ENCODE results near the gene SLC22A7.

Gene SLC22A7, protein sequence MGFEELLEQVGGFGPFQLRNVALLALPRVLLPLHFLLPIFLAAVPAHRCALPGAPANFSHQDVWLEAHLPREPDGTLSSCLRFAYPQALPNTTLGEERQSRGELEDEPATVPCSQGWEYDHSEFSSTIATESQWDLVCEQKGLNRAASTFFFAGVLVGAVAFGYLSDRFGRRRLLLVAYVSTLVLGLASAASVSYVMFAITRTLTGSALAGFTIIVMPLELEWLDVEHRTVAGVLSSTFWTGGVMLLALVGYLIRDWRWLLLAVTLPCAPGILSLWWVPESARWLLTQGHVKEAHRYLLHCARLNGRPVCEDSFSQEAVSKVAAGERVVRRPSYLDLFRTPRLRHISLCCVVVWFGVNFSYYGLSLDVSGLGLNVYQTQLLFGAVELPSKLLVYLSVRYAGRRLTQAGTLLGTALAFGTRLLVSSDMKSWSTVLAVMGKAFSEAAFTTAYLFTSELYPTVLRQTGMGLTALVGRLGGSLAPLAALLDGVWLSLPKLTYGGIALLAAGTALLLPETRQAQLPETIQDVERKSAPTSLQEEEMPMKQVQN

DNA sequence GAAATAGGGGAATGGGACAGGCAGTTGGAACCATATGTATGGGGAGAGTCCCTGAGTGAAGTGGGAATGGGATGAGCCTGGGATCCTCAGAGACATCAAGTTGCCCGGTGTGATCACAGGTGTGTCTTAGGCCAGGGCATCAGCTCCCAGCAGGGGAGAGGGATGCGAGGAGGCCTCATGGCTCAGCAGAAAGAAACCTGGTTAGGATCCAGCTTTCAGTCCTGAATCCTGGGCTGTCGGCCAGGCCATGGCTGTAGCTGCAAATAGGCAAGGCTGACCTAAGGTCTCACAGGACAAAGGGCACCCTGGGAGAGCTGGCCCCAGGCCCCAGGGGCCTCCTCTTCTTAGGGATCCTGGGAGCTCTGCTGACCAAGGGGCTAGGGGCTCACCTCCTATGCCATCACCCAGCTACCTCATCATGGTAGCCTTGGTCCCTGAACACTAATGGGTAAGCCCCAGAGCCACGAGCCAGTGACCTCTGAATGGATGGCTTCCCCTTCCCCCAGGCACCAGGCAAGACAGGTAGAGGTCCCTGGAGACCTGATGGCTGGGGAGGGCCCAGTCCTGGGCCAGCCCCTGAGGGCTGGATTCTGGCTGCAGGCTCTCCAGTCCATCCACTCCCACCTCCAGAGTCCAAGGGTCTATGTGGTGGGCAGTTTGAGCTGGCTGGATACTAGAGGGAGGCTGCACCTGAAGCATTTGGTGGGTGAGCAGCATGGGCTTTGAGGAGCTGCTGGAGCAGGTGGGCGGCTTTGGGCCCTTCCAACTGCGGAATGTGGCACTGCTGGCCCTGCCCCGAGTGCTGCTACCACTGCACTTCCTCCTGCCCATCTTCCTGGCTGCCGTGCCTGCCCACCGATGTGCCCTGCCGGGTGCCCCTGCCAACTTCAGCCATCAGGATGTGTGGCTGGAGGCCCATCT, at the start of gene SLC22A7:
TSS of gene SLC22A7 (plus strand) at position 617 of the 921 bp plus-strand sequence. CDS start at position 716, 99 bp downstream.
- no peak for DNase-seq

DNA sequence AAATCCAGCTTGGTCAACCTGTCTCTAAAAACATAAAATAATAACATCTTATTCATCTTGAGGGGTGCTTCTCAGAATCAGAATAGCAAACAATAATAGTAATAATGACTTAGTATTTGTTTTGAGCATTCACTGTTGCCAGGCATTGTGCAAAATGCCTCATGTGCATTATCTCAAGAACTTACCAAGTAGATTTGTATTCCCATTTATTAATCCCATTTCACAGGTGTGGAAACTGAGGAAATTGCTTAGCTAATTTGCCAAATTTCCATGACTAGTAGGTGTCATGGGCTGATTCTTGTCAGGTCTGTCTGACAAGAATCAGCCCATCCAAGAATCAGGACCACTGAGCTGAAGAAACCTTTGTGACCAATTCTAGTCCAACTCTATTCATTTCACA, 49.3 kb upstream of the SLC22A7 start:
- DNase-seq = no peak

DNA sequence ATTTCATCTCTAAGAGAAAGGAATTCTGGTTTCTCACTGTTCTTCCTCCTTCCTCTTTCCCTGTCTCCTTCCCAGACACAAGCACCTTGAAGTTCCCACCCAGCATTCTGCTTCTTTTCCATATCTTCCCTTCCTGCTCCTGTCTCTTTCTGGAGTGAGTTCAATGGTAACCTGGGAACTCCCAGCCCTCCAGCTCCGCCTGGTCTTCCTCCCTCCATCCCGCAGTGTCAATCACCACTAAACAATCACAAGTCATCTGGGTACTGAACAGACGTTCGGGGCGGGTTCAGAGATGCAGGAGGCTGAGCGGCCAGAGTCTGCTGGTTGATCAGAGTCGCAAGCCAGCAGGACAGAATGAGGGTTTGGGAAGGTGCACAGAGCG, 47.1 kb upstream of the SLC22A7 start:
- no peak for DNase-seq

DNA sequence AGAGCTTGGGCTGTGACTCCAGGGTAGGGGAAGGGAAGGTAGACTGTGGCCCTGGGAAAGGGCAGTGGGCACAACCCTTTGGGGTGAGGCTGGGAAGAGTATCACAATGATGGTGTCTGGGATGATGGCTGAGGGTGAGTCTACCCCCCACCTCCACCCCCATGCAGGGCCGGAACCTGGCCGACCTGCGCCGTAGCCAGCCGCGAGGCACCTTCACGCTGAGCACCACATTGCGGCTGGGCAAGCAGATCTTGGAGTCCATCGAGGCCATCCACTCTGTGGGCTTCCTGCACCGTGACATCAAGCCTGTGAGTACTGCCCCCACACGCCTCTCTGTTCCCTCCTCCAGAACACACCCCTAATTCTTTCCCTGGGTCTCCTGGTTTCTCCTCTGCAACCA, 44.7 kb upstream of the SLC22A7 start:
- DNase-seq = no peak

DNA sequence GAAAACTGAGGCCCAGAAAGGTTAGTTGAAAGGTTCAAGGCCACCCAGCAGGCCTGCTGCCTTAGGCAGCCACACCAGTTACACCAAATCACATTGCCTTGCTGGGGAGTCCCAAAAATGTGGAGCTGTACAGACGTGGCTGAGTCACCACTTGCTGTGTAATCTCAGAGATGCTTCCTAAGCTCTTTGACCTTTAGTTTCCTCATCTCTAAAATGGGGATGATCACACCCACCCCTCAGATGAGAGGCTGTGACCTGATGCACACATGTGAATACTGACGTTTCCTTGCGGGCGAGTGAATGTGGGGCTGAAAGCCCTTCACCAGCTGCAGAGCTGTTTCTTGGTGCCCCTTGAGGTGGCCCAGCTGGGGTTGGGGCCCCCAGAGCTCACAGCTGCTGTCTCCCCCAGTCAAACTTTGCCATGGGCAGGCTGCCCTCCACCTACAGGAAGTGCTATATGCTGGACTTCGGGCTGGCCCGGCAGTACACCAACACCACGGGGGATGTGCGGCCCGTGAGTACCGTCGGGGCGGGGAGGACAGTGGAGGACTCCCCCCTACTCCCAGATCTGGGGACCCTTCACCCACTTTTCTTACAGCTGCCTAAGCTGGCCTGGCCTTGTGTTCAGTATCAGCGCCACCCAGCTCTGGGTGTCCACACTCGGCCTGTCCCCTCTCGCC, 43.8 kb upstream of the SLC22A7 start:
- DNase-seq = peak; percentile 85

DNA sequence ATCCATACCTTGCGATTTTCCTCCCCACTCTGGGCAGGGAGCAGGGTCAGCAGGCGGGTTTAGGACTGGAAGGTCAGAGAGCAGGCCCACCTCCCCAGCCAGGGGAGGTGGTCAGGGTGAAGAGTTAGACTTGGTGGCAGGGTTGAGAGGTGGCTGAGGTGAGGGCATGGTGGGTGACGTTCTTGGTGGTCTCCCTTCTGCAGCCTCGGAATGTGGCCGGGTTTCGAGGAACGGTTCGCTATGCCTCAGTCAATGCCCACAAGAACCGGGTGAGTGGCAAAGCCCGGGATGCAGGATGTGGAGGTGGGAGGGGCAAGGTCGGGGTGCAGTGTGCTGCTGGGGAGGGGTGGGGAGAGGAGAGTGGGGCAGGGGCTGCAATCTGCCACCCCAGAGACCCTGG, 43.2 kb upstream of the SLC22A7 start:
- no peak for DNase-seq

DNA sequence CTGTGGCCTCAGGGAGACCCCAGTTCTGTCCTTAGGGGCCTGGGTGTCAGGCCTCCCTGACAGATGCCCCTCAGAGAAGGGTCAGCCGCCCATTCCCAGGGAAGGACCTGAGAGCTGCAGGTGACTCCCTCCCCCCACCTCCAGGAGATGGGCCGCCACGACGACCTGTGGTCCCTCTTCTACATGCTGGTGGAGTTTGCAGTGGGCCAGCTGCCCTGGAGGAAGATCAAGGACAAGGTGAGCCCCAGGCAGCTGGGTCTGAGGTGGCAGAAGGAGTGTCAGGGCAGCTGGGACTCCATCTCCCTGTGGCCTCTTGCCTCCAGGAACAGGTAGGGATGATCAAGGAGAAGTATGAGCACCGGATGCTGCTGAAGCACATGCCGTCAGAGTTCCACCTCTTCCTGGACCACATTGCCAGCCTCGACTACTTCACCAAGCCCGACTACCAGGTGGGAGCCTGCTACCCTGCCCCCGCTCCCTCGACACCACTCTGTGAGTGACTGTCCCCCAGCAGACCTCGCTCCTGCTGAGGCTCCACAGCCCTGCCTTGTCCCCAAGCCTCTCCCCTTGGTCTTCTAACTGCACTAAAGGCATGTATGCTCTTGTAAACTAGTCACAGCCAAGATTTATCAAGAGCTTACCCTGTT, 42.5 kb upstream of the SLC22A7 start:
- no peak for DNase-seq

DNA sequence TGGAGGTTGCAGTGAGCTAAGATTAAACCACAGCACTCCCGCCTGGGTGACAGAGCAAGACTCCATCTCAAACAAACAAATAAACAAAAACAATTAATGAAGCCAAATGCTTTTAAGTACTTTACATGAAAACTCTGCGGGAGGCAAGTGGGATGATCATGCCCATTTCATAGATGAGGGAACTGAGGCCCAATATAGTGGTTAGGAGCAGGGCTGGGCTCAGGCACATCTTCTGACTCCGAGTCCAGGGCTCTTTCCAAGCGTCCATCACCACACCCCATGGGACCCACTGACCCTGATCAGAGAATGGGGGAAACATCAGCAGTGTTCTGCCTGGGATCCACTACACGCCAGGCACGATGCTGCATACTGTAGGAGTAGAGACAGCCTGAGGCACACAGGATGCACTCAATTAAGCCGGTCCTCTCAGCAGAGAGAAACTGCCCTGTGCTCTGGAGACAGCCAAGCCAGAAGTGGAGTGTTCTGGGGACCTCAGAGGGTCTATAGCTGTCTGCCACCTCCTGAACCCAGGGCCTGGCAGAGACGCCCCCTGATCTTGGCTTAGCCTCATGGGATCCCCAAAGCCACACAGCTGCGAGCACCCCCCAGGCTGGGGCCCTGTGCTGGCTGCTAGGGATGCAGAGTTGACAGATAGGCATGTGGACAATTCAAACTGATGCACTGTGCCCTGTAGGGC, 41.2 kb upstream of the SLC22A7 start:
- DNase-seq = no peak

DNA sequence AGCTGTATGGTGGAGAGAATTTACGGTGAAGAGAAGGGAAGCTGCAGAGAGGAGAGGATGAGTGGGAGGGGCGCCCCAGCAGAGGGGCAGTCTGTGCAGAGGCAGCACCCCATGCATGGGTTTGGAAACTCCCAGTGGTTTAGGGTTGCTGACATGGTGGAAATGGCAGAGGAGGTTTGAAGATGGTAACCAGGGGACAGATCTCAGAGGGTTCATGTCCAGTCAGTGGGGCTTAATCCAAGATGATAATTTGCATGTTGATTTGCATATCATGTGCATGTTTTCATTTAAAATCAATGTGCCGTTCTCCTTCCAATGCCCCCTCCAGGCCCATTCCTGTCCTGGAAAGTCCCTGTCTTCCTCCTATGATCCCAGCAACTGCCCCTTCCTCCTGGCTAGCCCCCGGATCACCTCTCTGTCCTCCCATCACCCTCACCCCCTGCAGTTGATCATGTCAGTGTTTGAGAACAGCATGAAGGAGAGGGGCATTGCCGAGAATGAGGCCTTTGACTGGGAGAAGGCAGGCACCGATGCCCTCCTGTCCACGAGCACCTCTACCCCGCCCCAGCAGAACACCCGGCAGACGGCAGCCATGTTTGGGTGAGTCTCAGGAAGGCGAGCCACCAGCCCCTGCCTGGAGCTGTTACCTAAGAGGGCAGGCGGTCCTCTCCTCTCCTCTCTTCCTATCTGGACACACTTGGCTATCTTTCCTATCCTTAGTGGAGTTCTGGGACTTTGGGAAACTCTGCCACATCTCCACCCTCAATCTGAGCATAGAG, 40.5 kb upstream of the SLC22A7 start:
- peak; percentile 21 for DNase-seq

DNA sequence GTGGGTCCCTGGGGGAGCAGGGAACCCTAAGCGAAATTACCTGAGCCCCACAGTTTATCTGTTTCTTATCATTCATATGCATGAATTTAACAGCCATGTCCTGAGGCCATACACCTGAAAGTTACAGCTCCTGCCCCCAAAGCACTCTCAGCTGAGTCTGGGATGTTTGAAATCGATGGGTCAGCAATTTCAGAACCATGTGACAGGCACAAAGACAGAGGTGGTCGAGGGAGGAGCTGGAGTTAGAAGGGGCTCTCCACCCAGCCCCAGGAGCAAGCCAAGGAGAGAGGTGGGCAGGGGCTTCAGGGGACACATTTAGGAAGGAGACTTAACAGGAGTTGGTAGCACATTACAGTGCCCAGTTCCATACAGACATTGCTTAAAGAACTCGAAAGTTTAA, 39.9 kb upstream of the SLC22A7 start:
- no peak for DNase-seq

DNA sequence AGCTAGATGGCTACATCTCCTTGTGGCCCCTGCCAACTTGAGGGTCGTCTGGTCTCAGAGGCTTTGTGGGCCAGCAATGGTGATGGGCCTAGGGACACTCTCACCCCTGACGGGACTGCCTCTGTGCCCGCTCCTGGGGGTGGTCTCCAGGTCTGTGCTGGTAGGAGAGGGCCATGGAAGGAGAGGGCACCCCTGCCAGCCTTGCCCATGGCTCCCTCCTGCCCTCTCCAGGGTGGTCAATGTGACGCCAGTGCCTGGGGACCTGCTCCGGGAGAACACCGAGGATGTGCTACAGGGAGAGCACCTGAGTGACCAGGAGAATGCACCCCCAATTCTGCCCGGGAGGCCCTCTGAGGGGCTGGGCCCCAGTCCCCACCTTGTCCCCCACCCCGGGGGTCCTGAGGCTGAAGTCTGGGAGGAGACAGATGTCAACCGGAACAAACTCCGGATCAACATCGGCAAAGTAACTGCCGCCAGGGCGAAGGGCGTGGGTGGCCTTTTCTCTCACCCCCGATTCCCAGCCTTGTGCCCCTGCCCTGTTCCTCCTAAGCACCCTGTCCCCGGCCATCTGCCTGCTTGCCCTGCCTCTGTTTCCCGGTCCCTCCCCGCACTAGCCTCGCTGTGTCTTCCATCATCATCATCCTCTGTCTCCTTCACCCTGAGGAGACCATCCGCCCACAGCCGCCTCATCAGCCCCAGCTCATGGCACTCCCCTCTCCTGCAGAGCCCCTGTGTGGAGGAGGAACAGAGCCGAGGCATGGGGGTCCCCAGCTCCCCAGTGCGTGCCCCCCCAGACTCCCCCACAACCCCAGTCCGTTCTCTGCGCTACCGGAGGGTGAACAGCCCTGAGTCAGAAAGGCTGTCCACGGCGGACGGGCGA, 39.0 kb upstream of the SLC22A7 start:
- no peak for DNase-seq

DNA sequence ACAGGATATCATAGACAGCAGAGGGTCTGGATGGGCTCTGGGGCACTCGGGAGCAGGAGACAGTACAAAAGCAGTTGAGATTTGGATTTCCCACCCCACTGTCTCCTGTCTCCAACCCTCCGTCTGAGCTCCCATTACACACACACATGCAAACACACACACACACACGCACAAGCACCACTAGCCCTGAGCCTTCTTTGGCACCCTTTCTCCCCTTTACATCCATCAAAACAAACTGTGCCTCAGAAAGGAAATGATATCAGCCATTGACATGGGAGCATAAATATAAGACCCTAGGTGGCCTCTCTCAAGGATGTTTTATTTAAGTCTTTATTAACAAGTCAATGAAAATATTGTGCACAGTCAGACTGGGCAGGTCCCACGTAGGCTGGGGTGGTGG, 37.3 kb upstream of the SLC22A7 start:
- DNase-seq = no peak

DNA sequence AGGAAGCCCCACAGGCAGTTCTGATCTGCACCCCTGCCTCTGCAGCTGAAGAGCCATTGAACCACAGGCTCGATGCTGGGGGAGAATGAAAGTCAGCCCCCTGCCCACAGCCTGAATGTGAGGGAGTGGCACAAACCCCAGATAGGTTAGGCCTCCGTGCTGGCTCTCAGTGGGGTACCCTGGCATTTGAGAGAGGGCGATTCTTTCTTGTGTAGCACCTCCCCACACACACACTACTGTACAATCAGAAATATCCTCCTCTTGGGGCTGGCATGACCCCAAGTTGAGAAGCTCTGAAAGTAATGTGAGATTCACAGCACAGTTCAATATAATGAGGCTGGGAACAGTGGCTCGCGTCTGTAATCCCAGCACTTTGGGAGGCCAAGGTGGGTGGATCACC, 36.9 kb upstream of the SLC22A7 start:
- DNase-seq = no peak

DNA sequence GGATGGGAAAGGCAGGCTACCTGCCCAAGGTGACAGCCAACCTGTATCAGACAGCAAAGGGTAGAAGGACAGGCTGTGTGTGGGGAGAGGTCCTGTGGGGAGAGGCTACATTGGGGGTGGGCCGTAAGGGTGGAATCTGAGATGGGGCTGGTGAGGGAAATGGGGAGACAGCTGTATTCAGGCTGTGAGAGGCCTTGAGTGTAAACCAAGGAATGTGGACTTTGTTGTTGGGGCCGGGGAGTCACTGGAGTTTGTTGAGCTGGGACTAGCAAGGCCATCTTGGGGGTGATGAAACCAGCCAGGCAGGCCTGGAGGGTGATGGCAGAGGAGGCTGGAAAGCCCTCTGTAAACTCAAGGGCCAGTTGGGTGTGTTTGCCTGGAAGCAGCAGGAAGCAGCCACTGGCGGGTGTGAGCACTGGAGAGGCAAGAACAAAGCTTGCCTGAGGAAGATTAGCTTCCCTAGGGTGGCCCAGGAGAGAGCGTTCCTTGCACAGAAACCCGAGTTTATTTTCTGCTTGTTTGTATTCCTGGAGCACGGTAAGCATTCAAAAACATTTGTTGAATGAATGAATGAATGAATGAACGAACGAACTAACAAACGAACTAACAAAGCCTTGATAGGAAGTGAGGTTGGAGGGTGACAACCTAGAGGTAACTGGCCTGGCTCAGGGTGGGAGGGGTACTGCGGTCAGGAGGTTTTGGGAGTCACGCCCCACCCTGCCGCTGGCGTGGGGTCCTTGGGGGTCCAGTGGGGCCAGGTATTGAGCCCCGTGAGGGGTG, 35.9 kb upstream of the SLC22A7 start:
- DNase-seq = no peak

DNA sequence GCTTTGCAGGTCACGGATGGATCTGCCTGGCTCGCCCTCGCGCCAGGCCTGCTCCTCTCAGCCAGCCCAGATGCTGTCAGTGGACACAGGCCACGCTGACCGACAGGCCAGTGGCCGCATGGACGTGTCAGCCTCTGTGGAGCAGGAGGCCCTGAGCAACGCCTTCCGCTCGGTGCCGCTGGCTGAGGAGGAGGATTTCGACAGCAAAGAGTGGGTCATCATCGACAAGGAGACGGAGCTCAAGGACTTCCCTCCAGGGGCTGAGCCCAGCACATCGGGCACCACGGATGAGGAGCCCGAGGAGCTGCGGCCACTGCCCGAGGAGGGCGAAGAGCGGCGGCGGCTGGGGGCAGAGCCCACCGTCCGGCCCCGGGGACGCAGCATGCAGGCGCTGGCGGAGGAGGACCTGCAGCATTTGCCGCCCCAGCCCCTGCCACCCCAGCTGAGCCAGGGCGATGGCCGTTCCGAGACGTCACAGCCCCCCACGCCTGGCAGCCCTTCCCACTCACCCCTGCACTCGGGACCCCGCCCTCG, 35.2 kb upstream of the SLC22A7 start:
- DNase-seq = no peak

DNA sequence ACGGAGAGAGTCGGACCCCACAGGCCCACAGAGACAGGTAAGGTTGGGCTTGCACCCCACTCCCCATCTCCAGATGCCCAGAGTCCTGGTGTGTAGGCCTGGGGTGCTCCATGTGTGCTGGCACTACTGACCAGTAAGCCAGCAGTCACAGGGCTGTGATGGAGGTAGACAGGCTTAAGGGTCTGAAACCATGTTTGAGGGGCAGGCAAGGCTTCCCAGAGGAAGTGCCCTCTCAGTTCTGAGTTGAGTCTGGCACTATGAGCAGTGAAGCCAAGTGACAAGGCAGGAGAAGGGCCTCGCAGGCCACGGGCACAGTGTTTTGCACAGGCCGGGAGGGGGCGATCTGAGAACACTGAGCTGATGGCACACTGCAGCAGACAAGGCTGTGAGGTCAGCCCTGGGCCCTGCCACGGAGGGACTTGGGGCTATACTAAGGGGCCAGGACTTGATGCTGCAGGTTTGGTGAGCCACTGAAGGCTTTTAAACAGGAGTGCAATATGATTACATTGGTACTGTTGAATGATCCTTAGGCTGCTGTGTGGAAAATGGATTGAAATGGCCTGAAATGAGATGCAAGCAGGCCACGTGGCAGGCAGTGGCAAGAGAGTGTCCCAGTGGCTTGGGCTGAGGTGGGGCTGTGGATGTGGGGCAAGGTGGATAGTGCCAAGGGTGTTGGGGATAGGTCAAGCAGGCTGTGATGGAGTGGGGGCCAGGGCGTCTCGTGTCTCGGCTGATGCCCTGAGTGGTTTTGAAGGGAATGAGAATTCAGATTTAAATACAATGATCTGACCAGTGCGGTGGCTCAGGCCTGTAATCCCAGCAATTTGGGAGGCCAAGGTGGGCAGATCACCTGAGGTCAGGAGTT, 34.5 kb upstream of the SLC22A7 start:
- peak; percentile 78 for DNase-seq

DNA sequence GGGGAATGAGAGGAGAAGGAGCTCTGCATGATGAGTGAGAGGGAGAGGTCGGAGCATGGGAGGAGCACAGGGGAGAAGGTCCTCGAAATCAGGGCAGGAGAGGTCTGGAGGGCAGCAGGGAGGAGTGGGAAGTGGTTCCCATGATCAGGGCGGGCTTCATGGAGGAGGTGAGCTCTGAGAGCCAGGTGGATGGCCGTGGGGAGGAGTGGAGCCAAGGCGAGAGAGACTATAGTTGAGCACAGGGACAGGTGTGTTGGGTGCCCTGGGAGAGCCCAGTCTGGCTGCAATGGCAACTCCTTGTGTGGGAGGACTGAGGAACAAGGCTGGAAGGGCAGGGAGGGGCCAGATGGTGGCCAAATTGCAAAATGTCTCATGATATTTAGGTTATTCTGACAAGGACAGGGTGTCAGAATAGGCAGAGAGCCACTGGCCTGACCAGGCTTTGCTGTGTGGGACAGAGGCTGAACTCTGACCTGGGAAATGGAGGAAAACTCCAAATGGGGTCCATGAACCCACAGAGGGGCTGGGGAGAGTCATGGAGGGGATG, 33.4 kb upstream of the SLC22A7 start:
- DNase-seq = peak; percentile 52

DNA sequence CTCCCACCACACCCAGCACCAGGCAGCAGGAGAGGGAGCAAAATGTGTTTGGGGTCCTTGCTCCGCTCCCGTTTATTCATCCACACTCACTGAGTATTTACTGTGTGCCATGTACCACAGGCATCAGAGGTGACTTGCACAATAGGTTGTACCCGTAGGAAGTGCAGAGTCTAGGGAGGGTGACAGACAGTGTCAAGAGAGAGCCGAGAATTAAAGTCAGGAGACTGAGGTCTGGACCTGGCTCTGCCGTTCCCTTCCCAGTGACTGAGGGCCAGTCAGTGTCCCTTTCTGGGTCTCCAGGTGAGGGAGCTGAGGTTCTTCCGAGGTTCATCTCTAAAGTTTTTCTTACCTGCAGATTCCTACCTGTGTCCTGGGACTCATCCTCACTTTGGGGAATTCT, 32.5 kb upstream of the SLC22A7 start:
- DNase-seq = no peak

Data from inflammatory macrophage treated with lipopolysaccharide for 4 hours (primary cell).